GM20000 (cell line): ENCODE data around the gene CD3E.

Experiments
- DNase-seq: peaks from one replicate; pipeline ENCODE4 v3.0.0; 2012; ENCODE audit warnings: low spot score
- CTCF ChIP-seq: IDR thresholded peaks from 2 replicates; pipeline ENCODE4 v1.5.1; 2012; ENCODE audit warnings: mild to moderate bottlenecking, control low read depth; ENCODE audit errors: extremely low read depth, missing control alignments

Gene CD3E

GRCh38 chr11:118322721-118323120, 18.2 kb downstream of the CD3E start:
- TF ChIP-seq CTCF = no peak
- DNase-seq = no peak

GRCh38 chr11:118325283-118325682, 20.8 kb downstream of the CD3E start:
- no peak for TF ChIP-seq CTCF
- no peak for DNase-seq

GRCh38 chr11:118328745-118329144, 24.2 kb downstream of the CD3E start:
- no peak for TF ChIP-seq CTCF
- no peak for DNase-seq

GRCh38 chr11:118334745-118335144, 30.2 kb downstream of the CD3E start:
- no peak for TF ChIP-seq CTCF
- no peak for DNase-seq

GRCh38 chr11:118338637-118339061, 34.1 kb downstream of the CD3E start:
- peak; percentile 77 for DNase-seq
- no peak for TF ChIP-seq CTCF

GRCh38 chr11:118339281-118339961, 34.9 kb downstream of the CD3E start:
- no peak for DNase-seq

GRCh38 chr11:118340449-118340848, 35.9 kb downstream of the CD3E start:
- no peak for DNase-seq
- no peak for TF ChIP-seq CTCF

More at GRCh38 chr11:118339281-118339961, 34.9 kb downstream of the CD3E start:
- no peak for TF ChIP-seq CTCF
